Endothelial cell (in vitro differentiated cells): ENCODE data around the gene NEURL1. TPM values are rescaled to one million over a fixed set of nuclear protein-coding genes. Genes with fewer than 3 reads are reported as not detected.

Source experiments
- DNase-seq: peaks from one replicate; pipeline ENCODE4 v3.0.0; 2021; ENCODE audit warnings: low spot score
- H3K27ac Mint-ChIP-seq: one replicate; pipeline ENCODE4 v1.8.0; 2021; ENCODE audit warnings: mixed read lengths, inconsistent platforms; ENCODE audit not compliant: unreplicated experiment
- H3K27me3 Mint-ChIP-seq: one replicate; pipeline ENCODE4 v1.8.0; 2021; ENCODE audit warnings: mild to moderate bottlenecking, moderate library complexity, mixed read lengths, inconsistent platforms; ENCODE audit not compliant: unreplicated experiment
- H3K36me3 Mint-ChIP-seq: one replicate; pipeline ENCODE4 v1.8.0; 2021; ENCODE audit warnings: mild to moderate bottlenecking, low read depth, mixed read lengths, inconsistent platforms; ENCODE audit not compliant: unreplicated experiment
- H3K4me1 Mint-ChIP-seq: one replicate; pipeline ENCODE4 v1.8.0; 2021; ENCODE audit warnings: mild to moderate bottlenecking, mixed read lengths, inconsistent platforms; ENCODE audit not compliant: unreplicated experiment
- H3K4me3 Mint-ChIP-seq: one replicate; pipeline ENCODE4 v1.8.0; 2021; ENCODE audit warnings: mild to moderate bottlenecking, mixed read lengths, inconsistent platforms; ENCODE audit not compliant: unreplicated experiment
- H3K9me3 Mint-ChIP-seq: one replicate; pipeline ENCODE4 v1.8.0; 2021; ENCODE audit warnings: mixed read lengths, inconsistent platforms; ENCODE audit not compliant: unreplicated experiment
- total RNA-seq: library from RNA; stranded (reverse); fragmentation: NEBNext Ultra II Directional; extraction: Animal tissue kit (Norgen Biotek cat#: 25700); gene quantifications from one replicate; pipeline ENCODE4 v1.2.1, GENCODE V29; 2021; ENCODE audit not compliant: unreplicated experiment
- TF ChIP-seq, protein P1 (sequence below): fragments of 200-600 bp; sonication (generic); IDR thresholded peaks from one replicate; pipeline ENCODE4 v1.5.0; 2021; ENCODE audit warnings: antibody characterized with exemption; ENCODE audit not compliant: unreplicated experiment

NEURL1 gene
- total RNA-seq, 1 donor from 2014 or later = 0.69 TPM

DNA sequence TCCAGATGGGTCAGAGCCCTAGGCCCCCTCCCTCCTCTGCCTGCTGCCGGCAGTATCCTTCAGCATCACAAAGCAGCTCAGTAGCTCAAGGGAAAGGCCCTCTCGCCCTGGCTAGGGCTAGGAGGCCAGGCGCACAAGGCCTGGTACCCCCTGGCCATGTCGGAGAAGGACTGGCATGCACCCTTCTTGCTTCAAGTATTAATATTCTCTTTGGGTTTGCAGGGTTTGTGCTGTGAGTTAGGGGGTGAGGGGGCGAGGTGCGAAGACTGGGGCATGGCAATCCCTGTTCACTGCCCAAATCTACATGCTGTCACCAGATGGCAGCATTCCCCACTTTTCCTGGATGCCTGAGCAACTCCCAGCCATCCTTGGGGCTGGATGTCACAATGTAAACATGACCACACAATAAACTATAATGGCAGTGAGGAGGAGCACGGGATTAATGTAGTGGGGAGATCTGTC lies 105.2 kb downstream of the NEURL1 start:
- TF ChIP-seq, protein P1, sequence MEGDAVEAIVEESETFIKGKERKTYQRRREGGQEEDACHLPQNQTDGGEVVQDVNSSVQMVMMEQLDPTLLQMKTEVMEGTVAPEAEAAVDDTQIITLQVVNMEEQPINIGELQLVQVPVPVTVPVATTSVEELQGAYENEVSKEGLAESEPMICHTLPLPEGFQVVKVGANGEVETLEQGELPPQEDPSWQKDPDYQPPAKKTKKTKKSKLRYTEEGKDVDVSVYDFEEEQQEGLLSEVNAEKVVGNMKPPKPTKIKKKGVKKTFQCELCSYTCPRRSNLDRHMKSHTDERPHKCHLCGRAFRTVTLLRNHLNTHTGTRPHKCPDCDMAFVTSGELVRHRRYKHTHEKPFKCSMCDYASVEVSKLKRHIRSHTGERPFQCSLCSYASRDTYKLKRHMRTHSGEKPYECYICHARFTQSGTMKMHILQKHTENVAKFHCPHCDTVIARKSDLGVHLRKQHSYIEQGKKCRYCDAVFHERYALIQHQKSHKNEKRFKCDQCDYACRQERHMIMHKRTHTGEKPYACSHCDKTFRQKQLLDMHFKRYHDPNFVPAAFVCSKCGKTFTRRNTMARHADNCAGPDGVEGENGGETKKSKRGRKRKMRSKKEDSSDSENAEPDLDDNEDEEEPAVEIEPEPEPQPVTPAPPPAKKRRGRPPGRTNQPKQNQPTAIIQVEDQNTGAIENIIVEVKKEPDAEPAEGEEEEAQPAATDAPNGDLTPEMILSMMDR = peak; percentile 44
- Mint-ChIP-seq H3K36me3 (peaks cover 17% of the 10 kb centered on the region), H3K4me3 (no peak overlapping the region), H3K27me3 (peaks cover 14% of the 10 kb centered on the region), H3K9me3 (no peaks in the 10 kb centered on the region), H3K4me1 (peaks cover 5% of the 10 kb centered on the region), H3K27ac (peak overlapping the region; percentile 38)
- peak; percentile 64 for DNase-seq

DNA sequence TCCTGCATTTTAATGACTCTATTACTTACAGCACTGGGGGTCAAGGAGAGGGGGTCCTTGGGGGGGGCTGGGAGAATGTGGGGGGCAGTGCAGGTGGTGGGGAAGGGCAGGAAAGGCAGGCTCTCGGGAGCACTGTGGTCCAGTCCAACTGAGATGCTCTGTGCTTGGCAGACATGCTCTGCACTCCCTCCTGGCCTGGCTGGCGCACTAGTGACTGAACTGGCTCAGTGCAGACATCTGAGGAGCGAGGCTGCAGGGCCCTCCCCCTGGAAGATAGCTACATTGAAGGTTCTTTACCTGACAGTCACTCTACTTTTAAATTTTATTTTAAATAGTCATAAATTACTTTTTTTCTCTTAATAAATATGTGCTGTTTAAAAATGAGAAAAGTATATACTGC lies 105.7 kb downstream of the NEURL1 start:
- Mint-ChIP-seq H3K27me3 (peaks cover 9% of the 10 kb centered on the region), H3K9me3 (no peaks in the 10 kb centered on the region), H3K4me3 (no peak overlapping the region), H3K4me1 (peaks cover 5% of the 10 kb centered on the region), H3K27ac (no peak overlapping the region), H3K36me3 (peaks cover 17% of the 10 kb centered on the region)
- no peak for DNase-seq
- TF ChIP-seq, protein P1 = no peak

DNA sequence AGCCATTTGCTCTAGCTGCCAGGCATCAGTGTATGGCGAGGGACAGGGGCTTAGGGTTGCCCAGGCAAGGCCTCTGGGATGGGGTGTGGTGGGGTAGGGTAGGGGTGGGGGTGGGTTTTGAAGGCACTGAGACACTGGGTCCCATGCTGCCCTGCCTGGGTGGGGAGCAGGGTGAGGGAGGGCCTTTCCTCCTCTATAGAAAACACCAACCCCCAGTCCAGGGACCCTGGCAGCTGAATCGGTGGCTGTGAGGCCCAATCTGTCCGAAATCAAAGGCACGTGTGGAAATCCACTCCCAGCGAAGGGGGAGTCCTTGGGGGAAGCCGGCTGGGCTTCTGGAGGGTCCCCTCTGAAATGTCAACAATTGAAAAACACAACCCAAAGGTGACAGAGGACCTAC lies 106.4 kb downstream of the NEURL1 start:
- H3K27ac Mint-ChIP-seq = peak overlapping the region; percentile 75
- DNase-seq = no peak
- peaks cover 2% of the 10 kb centered on the region for H3K4me1 Mint-ChIP-seq
- no peak overlapping the region for H3K4me3 Mint-ChIP-seq
- peaks cover 8% of the 10 kb centered on the region for H3K27me3 Mint-ChIP-seq
- H3K36me3 Mint-ChIP-seq = peaks cover 19% of the 10 kb centered on the region
- TF ChIP-seq, protein P1 = no peak
- no peaks in the 10 kb centered on the region for H3K9me3 Mint-ChIP-seq

DNA sequence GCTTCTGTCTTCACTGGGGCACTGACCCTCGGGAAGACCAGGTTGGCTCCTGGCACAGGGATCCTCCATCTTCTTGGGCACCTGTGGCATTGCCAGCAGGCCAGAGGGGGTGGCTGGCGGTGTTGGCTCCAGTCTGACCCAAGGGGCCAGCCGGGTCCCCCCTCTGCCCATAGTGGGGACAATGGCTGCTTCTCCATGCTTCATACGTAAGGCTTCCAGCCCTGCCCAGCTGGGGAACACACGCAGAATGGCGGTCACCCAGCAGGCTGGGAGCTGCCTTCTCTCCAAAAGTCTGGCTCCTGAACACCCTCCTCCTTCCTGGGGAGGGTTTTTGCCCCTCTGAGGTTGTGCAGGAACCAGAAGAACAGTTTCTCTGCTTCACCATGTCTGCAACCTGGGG lies 106.8 kb downstream of the NEURL1 start:
- H3K9me3 Mint-ChIP-seq = no peaks in the 10 kb centered on the region
- H3K4me3 Mint-ChIP-seq = no peak overlapping the region
- H3K36me3 Mint-ChIP-seq = peaks cover 22% of the 10 kb centered on the region
- no peak overlapping the region for H3K27ac Mint-ChIP-seq
- DNase-seq = no peak
- H3K27me3 Mint-ChIP-seq = peaks cover 8% of the 10 kb centered on the region
- TF ChIP-seq, protein P1 = no peak
- peaks cover 2% of the 10 kb centered on the region for H3K4me1 Mint-ChIP-seq

DNA sequence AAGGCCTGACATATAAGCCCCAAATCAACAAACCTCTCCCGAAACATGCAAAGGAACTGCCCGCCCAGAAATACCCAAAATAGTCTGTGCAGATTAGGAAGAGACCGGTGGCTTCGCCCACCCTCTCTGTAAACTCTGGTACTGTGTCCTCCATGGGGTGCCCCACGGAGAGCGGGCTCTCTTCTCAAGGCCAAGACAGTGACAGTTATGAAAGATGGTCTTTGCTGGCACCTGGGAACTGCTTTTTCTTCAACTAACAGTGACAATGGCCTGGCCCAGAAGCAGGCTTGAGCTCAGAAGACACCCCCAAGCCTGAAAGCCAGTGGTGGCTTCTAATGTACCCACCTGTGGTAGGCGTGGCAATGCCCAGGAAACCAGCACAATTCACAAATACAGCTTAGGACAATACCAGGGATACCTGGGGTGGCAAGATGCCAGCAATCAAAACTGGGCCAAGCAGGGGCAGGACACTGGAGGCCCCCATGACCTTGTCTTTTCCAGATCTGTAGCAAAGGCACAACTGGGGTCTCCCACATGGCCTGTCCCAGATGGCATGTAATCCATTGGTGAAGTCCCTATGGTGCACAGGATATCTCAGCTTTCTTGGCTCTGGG lies 107.6 kb downstream of the NEURL1 start:
- H3K4me1 Mint-ChIP-seq = peaks cover 2% of the 10 kb centered on the region
- TF ChIP-seq, protein P1 = no peak
- H3K27me3 Mint-ChIP-seq = peaks cover 12% of the 10 kb centered on the region
- no peak for DNase-seq
- H3K9me3 Mint-ChIP-seq = no peaks in the 10 kb centered on the region
- H3K4me3 Mint-ChIP-seq = peak overlapping the region; percentile 26
- H3K27ac Mint-ChIP-seq = peak overlapping the region; percentile 67
- peaks cover 29% of the 10 kb centered on the region for H3K36me3 Mint-ChIP-seq
